GM19193 (cell line): Measurements from ENCODE around the gene BDKRB2.

Experiments
- POLR2A ChIP-seq: IDR thresholded peaks from 4 replicates; pipeline ENCODE4 v1.6.1; 2011; ENCODE audit not compliant: insufficient read depth, insufficient read length; ENCODE audit errors: extremely low read depth

Gene BDKRB2

GRCh38 chr14:96168581-96168980 is 36.1 kb upstream of the BDKRB2 start:
- no peak for TF ChIP-seq POLR2A

GRCh38 chr14:96170961-96171592 is 33.6 kb upstream of the BDKRB2 start:
- no peak for TF ChIP-seq POLR2A

GRCh38 chr14:96173636-96174475 is 30.8 kb upstream of the BDKRB2 start:
- no peak for TF ChIP-seq POLR2A

GRCh38 chr14:96176275-96176674 is 28.4 kb upstream of the BDKRB2 start:
- TF ChIP-seq POLR2A = no peak

- no peak for TF ChIP-seq POLR2A
These were observed 27.8 kb upstream of the BDKRB2 start for GRCh38 chr14:96176811-96177211.

- no peak for TF ChIP-seq POLR2A
These were observed 26.8 kb upstream of the BDKRB2 start for GRCh38 chr14:96177766-96178375.

GRCh38 chr14:96178461-96179321 is 25.9 kb upstream of the BDKRB2 start:
- TF ChIP-seq POLR2A = no peak

GRCh38 chr14:96180043-96180874 is 24.4 kb upstream of the BDKRB2 start:
- TF ChIP-seq POLR2A = no peak

- TF ChIP-seq POLR2A = no peak
These were observed 23.2 kb upstream of the BDKRB2 start for GRCh38 chr14:96181186-96182056.

- no peak for TF ChIP-seq POLR2A
These were observed 22.1 kb upstream of the BDKRB2 start for GRCh38 chr14:96182546-96182945.

- no peak for TF ChIP-seq POLR2A
These were observed 19.9 kb upstream of the BDKRB2 start for GRCh38 chr14:96184737-96185136.

GRCh38 chr14:96187216-96188031 is 17.2 kb upstream of the BDKRB2 start:
- no peak for TF ChIP-seq POLR2A
